NT2/D1 (cell line): ENCODE results near the gene PKP1.

Experiments
- DNase-seq: peaks from one replicate; pipeline ENCODE4 v3.0.0-alpha.2; 2011; ENCODE audit warnings: low read depth, low spot score
- H3K27me3 ChIP-seq: 2 replicates; pipeline ENCODE4 v1.6.0; 2011; ENCODE audit warnings: mild to moderate bottlenecking; ENCODE audit not compliant: insufficient read length, insufficient read depth
- H3K36me3 ChIP-seq: 2 replicates; pipeline ENCODE4 v1.6.1; 2011; ENCODE audit warnings: mild to moderate bottlenecking, low read length, mixed read lengths; ENCODE audit not compliant: insufficient read depth, insufficient read length
- H3K4me1 ChIP-seq: 2 replicates; pipeline ENCODE4 v1.5.1; 2011; ENCODE audit not compliant: insufficient read depth, insufficient read length
- H3K4me3 ChIP-seq: 2 replicates; pipeline ENCODE4 v1.5.1; 2011; ENCODE audit warnings: low read depth; ENCODE audit not compliant: insufficient read length
- H3K9ac ChIP-seq: 2 replicates; pipeline ENCODE4 v1.6.0; 2011; ENCODE audit warnings: low read depth; ENCODE audit not compliant: insufficient read length
- H3K9me3 ChIP-seq: 2 replicates; pipeline ENCODE4 v1.5.1; 2011; ENCODE audit warnings: mild to moderate bottlenecking, low read length; ENCODE audit not compliant: insufficient read depth
- SUZ12 ChIP-seq: IDR thresholded peaks from 2 replicates; pipeline ENCODE4 v1.6.1; 2011; ENCODE audit not compliant: insufficient read length, insufficient read depth; ENCODE audit errors: extremely low read depth
- YY1 ChIP-seq: IDR thresholded peaks from 2 replicates; pipeline ENCODE4 v1.6.1; 2011; ENCODE audit not compliant: insufficient read length, insufficient read depth
- ZNF274 ChIP-seq: IDR thresholded peaks from 2 replicates; pipeline ENCODE4 v1.6.1; 2011; ENCODE audit warnings: mild to moderate bottlenecking, low read depth, low read length

The PKP1 gene

GRCh38 chr1:201285846-201286245, 2.5 kb downstream of the PKP1 start:
- Histone ChIP-seq H3K9me3 (no peaks in the 10 kb centered on the region), H3K4me3 (no peak overlapping the region), H3K9ac (no peak overlapping the region), H3K36me3 (no peaks in the 10 kb centered on the region), H3K4me1 (peaks cover 21% of the 10 kb centered on the region), H3K27me3 (no peaks in the 10 kb centered on the region)
- no peak for TF ChIP-seq ZNF274
- no peak for TF ChIP-seq SUZ12
- TF ChIP-seq YY1: no peak
- no peak for DNase-seq

DNA sequence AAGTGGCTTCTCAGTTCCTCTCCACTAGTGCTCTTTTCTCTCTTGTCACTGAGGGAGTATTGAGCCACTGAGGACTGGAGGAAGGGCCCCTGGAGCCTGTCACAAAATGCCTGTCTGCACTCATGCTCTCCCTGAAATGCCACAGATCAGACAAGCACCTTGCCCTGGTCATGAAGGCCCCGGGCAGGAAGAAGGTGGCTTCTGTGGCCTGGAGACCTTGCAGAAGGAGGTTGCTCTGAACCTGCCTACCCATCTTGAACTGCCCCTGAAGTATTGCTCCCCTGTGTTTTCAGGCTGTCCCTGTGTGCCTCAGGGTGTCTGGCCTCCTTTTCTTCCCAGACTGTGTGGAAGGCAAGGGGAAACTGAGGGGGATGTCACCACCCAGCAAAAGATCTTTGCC, 3.1 kb downstream of the PKP1 start:
- H3K9me3 ChIP-seq: no peaks in the 10 kb centered on the region
- H3K4me1 ChIP-seq: peaks cover 21% of the 10 kb centered on the region
- no peak for DNase-seq
- no peak overlapping the region for H3K9ac ChIP-seq
- TF ChIP-seq YY1: no peak
- H3K4me3 ChIP-seq: no peak overlapping the region
- no peaks in the 10 kb centered on the region for H3K27me3 ChIP-seq
- no peaks in the 10 kb centered on the region for H3K36me3 ChIP-seq

- H3K4me3 ChIP-seq: no peak overlapping the region
- peaks cover 26% of the 10 kb centered on the region for H3K4me1 ChIP-seq
- no peaks in the 10 kb centered on the region for H3K36me3 ChIP-seq
- no peak for DNase-seq
- no peaks in the 10 kb centered on the region for H3K27me3 ChIP-seq
- no peak for TF ChIP-seq SUZ12
- no peak for TF ChIP-seq YY1
- no peak for TF ChIP-seq ZNF274
- H3K9ac ChIP-seq: no peak overlapping the region
- no peaks in the 10 kb centered on the region for H3K9me3 ChIP-seq
Observed at GRCh38 chr1:201288007-201288406, 4.7 kb downstream of the PKP1 start.

GRCh38 chr1:201288765-201289164, 5.5 kb downstream of the PKP1 start:
- no peak overlapping the region for H3K4me3 ChIP-seq
- no peak overlapping the region for H3K9ac ChIP-seq
- no peak for DNase-seq
- peaks cover 26% of the 10 kb centered on the region for H3K4me1 ChIP-seq
- no peaks in the 10 kb centered on the region for H3K36me3 ChIP-seq
- H3K9me3 ChIP-seq: no peaks in the 10 kb centered on the region
- TF ChIP-seq YY1 (no peak), ZNF274 (no peak), SUZ12 (no peak)
- no peaks in the 10 kb centered on the region for H3K27me3 ChIP-seq

- no peaks in the 10 kb centered on the region for H3K36me3 ChIP-seq
- H3K4me1 ChIP-seq: peaks cover 29% of the 10 kb centered on the region
- H3K4me3 ChIP-seq: no peak overlapping the region
- TF ChIP-seq ZNF274: no peak
- DNase-seq: no peak
- H3K9ac ChIP-seq: no peak overlapping the region
- no peaks in the 10 kb centered on the region for H3K27me3 ChIP-seq
- no peaks in the 10 kb centered on the region for H3K9me3 ChIP-seq
Observed at GRCh38 chr1:201290551-201290950, 7.2 kb downstream of the PKP1 start.

DNA sequence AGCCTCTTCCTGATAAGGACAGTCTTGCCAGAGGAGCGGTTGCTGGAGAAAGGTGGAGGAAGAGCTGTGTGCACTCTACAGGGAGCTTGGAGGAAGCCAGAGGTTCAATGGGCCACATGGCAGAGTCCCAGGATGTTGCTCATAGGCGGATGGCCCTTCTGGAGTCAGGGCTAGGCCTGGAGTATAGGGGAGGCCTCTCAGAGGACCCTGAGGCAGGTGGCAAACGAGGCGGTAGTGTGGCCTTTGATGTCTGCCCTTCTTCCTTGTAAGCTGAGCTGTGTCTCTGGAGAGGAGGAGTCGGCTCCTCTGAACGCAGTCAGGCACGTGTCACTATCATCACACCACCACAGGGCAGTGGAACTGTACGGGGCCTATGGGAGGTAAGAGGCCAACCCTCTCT, 8.6 kb downstream of the PKP1 start:
- no peaks in the 10 kb centered on the region for H3K9me3 ChIP-seq
- H3K4me1 ChIP-seq: peaks cover 22% of the 10 kb centered on the region
- H3K36me3 ChIP-seq: no peaks in the 10 kb centered on the region
- no peaks in the 10 kb centered on the region for H3K27me3 ChIP-seq
- no peak overlapping the region for H3K9ac ChIP-seq
- no peak overlapping the region for H3K4me3 ChIP-seq
- TF ChIP-seq SUZ12 (no peak), ZNF274 (no peak), YY1 (no peak)
- DNase-seq: no peak

DNA sequence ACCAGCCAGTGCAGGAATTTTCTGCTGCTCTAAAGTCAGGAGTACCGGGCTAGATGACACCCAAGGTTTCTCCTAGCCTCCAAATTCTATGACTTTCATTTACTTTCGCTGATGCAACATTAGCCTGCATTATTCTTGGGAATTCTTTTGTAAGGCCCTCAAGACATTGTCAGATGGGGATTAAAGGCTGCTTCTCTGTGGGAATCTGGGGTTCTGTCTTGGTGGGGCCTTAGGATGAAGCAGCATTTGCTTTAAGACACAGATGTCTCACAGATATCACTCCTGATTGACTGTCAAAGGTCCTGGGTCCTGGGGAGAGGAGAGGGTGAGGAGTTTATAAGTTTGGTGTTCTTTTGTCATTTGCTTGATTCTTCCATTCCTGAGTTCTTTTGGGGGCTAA, 11.6 kb downstream of the PKP1 start:
- Histone ChIP-seq H3K4me1 (peaks cover 12% of the 10 kb centered on the region), H3K9me3 (no peaks in the 10 kb centered on the region), H3K27me3 (no peaks in the 10 kb centered on the region), H3K4me3 (no peak overlapping the region), H3K9ac (no peak overlapping the region), H3K36me3 (no peaks in the 10 kb centered on the region)
- no peak for DNase-seq
- TF ChIP-seq YY1 (no peak), SUZ12 (no peak)

- Histone ChIP-seq H3K27me3 (peaks cover 2% of the 10 kb centered on the region), H3K36me3 (no peaks in the 10 kb centered on the region), H3K9ac (no peak overlapping the region), H3K4me1 (peaks cover 8% of the 10 kb centered on the region), H3K9me3 (no peaks in the 10 kb centered on the region), H3K4me3 (no peak overlapping the region)
- TF ChIP-seq SUZ12 (no peak), YY1 (no peak), ZNF274 (no peak)
- DNase-seq: no peak
Observed at GRCh38 chr1:201295346-201295745, 12.0 kb downstream of the PKP1 start.
